K562 (cell line): ENCODE measurements around the gene CD320. TPM values are rescaled to one million over a fixed set of nuclear protein-coding genes. Genes with fewer than 3 reads are reported as not detected.

ENCODE experiments used
- BRCA1 ChIP-seq, 2 experiments: fragments of 450-650 bp in 1 of 2; sonication (generic) in 1 of 2; formaldehyde crosslinking in 1 of 2; IDR thresholded peaks; 2 replicates each; pipeline versions ENCODE4 v1.5.0 to v1.6.1; 2017 to 2020; ENCODE audit warnings: mild to moderate bottlenecking in 1 of 2, missing genetic modification reagents in 1 of 2
- BRD9 ChIP-seq: fragments of 450-650 bp; IDR thresholded peaks from 2 replicates; pipeline ENCODE4 v1.6.1; 2018; ENCODE audit warnings: low read depth; ENCODE audit not compliant: partially characterized antibody
- ESRRB ChIP-seq: fragments of 250-450 bp; sonication (Bioruptor Pico); IDR thresholded peaks from 2 replicates; pipeline ENCODE4 v1.5.0; 2020; ENCODE audit warnings: mild to moderate bottlenecking, moderate library complexity, borderline replicate concordance
- FUS ChIP-seq: fragments of 200-400 bp; formaldehyde crosslinking; optimal IDR thresholded peaks from 2 replicates; pipeline ENCODE3; 2017; ENCODE audit warnings: low read depth, low read length
- L3MBTL2 ChIP-seq: fragments of 450-650 bp; IDR thresholded peaks from 2 replicates; pipeline ENCODE4 v1.6.1; 2016; ENCODE audit warnings: mild to moderate bottlenecking, moderate library complexity
- MEIS2 ChIP-seq: fragments of 450-650 bp; IDR thresholded peaks from 2 replicates; pipeline ENCODE4 v1.6.1; 2014; ENCODE audit warnings: mild to moderate bottlenecking; ENCODE audit not compliant: partially characterized antibody
- NFRKB ChIP-seq: fragments of 450-650 bp; IDR thresholded peaks from 2 replicates; pipeline ENCODE4 v1.6.1; 2016; ENCODE audit warnings: low read depth
- PHF21A ChIP-seq: fragments of 450-650 bp; IDR thresholded peaks from 2 replicates; pipeline ENCODE4 v1.6.1; 2017; ENCODE audit warnings: low read depth, borderline replicate concordance
- RBBP5 ChIP-seq: fragments of 200-600 bp; sonication (generic); IDR thresholded peaks from 2 replicates; pipeline ENCODE4 v1.6.1; 2012; ENCODE audit warnings: borderline replicate concordance, mild to moderate bottlenecking, low read length, control low read depth, inconsistent platforms; ENCODE audit not compliant: insufficient read depth, poor library complexity, severe bottlenecking
- SP1 ChIP-seq: sonication (generic); formaldehyde crosslinking; IDR thresholded peaks from 2 replicates; pipeline ENCODE4 v1.8.1; 2022; ENCODE audit warnings: mild to moderate bottlenecking, missing genetic modification reagents
- SREBF1 ChIP-seq: fragments of 150-350 bp; IDR thresholded peaks from 2 replicates; pipeline ENCODE4 v1.6.1; 2014; ENCODE audit warnings: antibody characterized with exemption, low read depth, low read length, borderline replicate concordance
- TEAD2 ChIP-seq: fragments of 450-650 bp; IDR thresholded peaks from 2 replicates; pipeline ENCODE4 v1.6.1; 2016; ENCODE audit warnings: missing genetic modification characterization, control low read depth, missing compliant biosample characterization
- ZC3H11A ChIP-seq: IDR thresholded peaks from 2 replicates; pipeline ENCODE4 v1.6.1; 2012; ENCODE audit warnings: low read depth, low read length, improper control_type of control experiment
- ZNF224 ChIP-seq: sonication (generic); formaldehyde crosslinking; IDR thresholded peaks from 2 replicates; pipeline ENCODE4 v1.8.0; 2022; ENCODE audit warnings: mild to moderate bottlenecking, missing genetic modification reagents
- ZNF668 ChIP-seq: fragments of 250-450 bp; sonication (Bioruptor Pico); IDR thresholded peaks from 2 replicates; pipeline ENCODE4 v1.8.0; 2022; ENCODE audit warnings: mild to moderate bottlenecking, inconsistent platforms
- ZNF696 ChIP-seq: fragments of 250-450 bp; sonication (Bioruptor Pico); conservative IDR thresholded peaks from 2 replicates; pipeline ENCODE4 v1.4.0; 2020; ENCODE audit warnings: mild to moderate bottlenecking, moderate library complexity
- ZNF707 ChIP-seq: fragments of 250-450 bp; sonication (Bioruptor Pico); conservative IDR thresholded peaks from 2 replicates; pipeline ENCODE4 v1.8.0; 2022; ENCODE audit warnings: inconsistent platforms, mild to moderate bottlenecking, moderate library complexity
- ZNF778 ChIP-seq: fragments of 450-650 bp; formaldehyde crosslinking; IDR thresholded peaks from 2 replicates; pipeline ENCODE4 v1.4.0; 2020; ENCODE audit warnings: mild to moderate bottlenecking, moderate library complexity
- polyA plus RNA-seq, 8 experiments: library from polyadenylated mRNA; depleted of rRNA in 4 of 8; stranded (reverse) in 5 of 8; unstranded in 3 of 8; fragments of >200 nt; fragmentation: Nextera tagmentation in 2 of 8; fragmentation: Illumina TruSeq in 1 of 8; extraction: Ambion mirVana in 2 of 8; extraction: Trizol in 1 of 8; gene quantifications; 2 replicates each; pipeline versions ENCODE4 v1.2.1 to v1.2.3, GENCODE V29; 2011 to 2014; ENCODE audit warnings: inconsistent platforms in 1 of 8, missing spikeins in 1 of 8
- total RNA-seq, 7 experiments: library from RNA; depleted of rRNA in 6 of 7; stranded (reverse); fragments of >200 nt in 6 of 7; fragmentation: Illumina TruSeq in 2 of 7; extraction: Trizol in 2 of 7; gene quantifications; 2 replicates each; pipeline versions ENCODE4 v1.2.1 to v1.2.3, GENCODE V29; 2011 to 2021; ENCODE audit warnings: low replicate concordance in 1 of 7
- TF ChIP-seq, protein P1 (sequence below), 3 experiments: IDR thresholded peaks in 2 of 3; conservative IDR thresholded peaks in 1 of 3; 2 replicates each; pipeline ENCODE4 v1.5.1; 2011 to 2012; ENCODE audit warnings: low read length in 3 of 3, mild to moderate bottlenecking in 3 of 3, control low read depth in 2 of 3, improper control_type of control experiment in 1 of 3, inconsistent platforms in 1 of 3, low read depth in 1 of 3, mixed read lengths in 1 of 3, moderate library complexity in 1 of 3; ENCODE audit not compliant: insufficient read depth in 2 of 3
- TF ChIP-seq, protein P2 (sequence below): sonication (generic); formaldehyde crosslinking; IDR thresholded peaks from 2 replicates; pipeline ENCODE4 v1.8.0; 2022; ENCODE audit warnings: missing genetic modification reagents, mild to moderate bottlenecking, moderate library complexity, borderline replicate concordance
- TF ChIP-seq, protein P3 (sequence below): fragments of 450-650 bp; IDR thresholded peaks from 2 replicates; pipeline ENCODE4 v1.6.1; 2016; ENCODE audit warnings: antibody characterized with exemption
- TF ChIP-seq, protein P4 (sequence below): sonication (generic); formaldehyde crosslinking; IDR thresholded peaks from 2 replicates; pipeline ENCODE4 v1.9.0; 2022; ENCODE audit warnings: mild to moderate bottlenecking, missing genetic modification reagents

CD320 gene
- total and polyA plus RNA-seq, 9 of the 15 experiments (the other 6 are each of a cell fraction or from before 2014, with no cell fraction given) = 0.45 to 94.5 (median 34.4) TPM

DNA sequence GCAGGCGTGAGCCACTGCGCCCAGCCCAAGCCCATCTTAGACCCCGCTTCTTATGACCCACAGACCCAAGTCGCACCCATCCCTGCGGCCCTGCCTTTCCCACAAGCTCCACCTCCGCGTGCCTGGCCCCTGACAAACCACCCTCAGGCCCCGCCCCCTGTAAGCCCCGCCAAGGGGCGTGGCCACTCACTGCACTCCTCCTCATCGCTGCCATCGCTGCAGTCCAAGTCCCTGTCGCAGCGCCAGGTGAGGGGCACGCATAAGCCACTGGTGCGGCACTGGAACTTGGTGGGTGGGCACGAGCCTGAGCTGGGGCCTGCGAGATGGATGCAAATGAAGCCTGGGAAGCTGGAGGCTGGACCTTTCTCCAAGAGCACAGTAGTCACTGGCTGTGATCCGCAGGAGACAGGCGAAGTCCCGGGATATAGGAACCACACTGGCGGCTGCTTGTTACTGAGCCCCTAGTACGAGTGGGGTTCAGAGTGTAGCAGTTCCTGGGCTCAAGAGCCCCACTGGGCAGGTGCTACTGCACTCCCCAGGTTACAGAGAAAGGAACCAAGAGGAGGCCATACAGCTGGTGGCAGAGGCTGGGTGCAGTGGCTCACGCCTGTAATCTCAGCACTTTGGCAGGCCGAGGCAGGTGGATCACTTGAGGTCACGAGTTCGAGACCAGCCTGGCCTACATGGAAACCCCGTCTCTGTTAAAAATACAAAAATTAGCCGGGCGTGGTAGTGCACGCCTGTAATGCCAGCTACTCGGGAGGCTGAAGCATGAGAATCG is 3.1 kb downstream of the CD320 start (continued):
- TF ChIP-seq, protein P1, sequence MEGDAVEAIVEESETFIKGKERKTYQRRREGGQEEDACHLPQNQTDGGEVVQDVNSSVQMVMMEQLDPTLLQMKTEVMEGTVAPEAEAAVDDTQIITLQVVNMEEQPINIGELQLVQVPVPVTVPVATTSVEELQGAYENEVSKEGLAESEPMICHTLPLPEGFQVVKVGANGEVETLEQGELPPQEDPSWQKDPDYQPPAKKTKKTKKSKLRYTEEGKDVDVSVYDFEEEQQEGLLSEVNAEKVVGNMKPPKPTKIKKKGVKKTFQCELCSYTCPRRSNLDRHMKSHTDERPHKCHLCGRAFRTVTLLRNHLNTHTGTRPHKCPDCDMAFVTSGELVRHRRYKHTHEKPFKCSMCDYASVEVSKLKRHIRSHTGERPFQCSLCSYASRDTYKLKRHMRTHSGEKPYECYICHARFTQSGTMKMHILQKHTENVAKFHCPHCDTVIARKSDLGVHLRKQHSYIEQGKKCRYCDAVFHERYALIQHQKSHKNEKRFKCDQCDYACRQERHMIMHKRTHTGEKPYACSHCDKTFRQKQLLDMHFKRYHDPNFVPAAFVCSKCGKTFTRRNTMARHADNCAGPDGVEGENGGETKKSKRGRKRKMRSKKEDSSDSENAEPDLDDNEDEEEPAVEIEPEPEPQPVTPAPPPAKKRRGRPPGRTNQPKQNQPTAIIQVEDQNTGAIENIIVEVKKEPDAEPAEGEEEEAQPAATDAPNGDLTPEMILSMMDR (IDR thresholded peaks at IDR 0.05 in 2 of 3, conservative IDR thresholded peaks at IDR 0.05 in 1 of 3; ENCODE audit: insufficient read depth in 2 of 3, low read depth in 1 of 3, low read length in 3 of 3) = no peak
- TF ChIP-seq L3MBTL2 (0 out of 2 replicates have a peak, but pooled peaks have one; percentile 13), ZNF778 (CRISPR knock-in tag) (no peak), RBBP5 (no peak), ZNF696 (no peak), SREBF1 (no peak), ZNF707 (CRISPR knock-in tag) (no peak), BRD9 (no peak), ZNF668 (CRISPR knock-in tag) (no peak), PHF21A (no peak), ZNF224 (CRISPR knock-in tag) (no peak), BRCA1 (IDR thresholded peaks at IDR 0.05) (no peak), BRCA1 (CRISPR knock-in tag; IDR thresholded peaks at IDR 0.05) (0 out of 2 replicates have a peak, but pooled peaks have one; percentile 23), SP1 (CRISPR knock-in tag) (peak; percentile 29; the same call in 1 of the 2 replicates), MEIS2 (no peak), ZC3H11A (no peak), NFRKB (no peak), FUS (no peak), ESRRB (CRISPR knock-in tag) (no peak), TEAD2 (tag) (no peak)
- TF ChIP-seq, protein P2, sequence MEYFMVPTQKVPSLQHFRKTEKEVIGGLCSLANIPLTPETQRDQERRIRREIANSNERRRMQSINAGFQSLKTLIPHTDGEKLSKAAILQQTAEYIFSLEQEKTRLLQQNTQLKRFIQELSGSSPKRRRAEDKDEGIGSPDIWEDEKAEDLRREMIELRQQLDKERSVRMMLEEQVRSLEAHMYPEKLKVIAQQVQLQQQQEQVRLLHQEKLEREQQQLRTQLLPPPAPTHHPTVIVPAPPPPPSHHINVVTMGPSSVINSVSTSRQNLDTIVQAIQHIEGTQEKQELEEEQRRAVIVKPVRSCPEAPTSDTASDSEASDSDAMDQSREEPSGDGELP = peak; percentile 37; the same call in 1 of the 2 replicates
- TF ChIP-seq, protein P3, sequence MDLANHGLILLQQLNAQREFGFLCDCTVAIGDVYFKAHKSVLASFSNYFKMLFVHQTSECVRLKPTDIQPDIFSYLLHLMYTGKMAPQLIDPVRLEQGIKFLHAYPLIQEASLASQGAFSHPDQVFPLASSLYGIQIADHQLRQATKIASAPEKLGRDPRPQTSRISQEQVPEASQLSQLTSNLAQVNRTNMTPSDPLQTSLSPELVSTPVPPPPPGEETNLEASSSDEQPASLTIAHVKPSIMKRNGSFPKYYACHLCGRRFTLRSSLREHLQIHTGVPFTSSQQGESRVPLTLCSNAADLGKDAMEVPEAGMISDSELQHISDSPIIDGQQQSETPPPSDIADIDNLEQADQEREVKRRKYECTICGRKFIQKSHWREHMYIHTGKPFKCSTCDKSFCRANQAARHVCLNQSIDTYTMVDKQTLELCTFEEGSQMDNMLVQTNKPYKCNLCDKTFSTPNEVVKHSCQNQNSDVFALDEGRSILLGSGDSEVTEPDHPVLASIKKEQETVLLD = no peak
- TF ChIP-seq, protein P4, sequence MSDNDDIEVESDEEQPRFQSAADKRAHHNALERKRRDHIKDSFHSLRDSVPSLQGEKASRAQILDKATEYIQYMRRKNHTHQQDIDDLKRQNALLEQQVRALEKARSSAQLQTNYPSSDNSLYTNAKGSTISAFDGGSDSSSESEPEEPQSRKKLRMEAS (CRISPR knock-in tag) = 0 out of 2 replicates have a peak, but pooled peaks have one; percentile 39
